ENCODE results near the gene XKRX.

XKRX gene

DNA sequence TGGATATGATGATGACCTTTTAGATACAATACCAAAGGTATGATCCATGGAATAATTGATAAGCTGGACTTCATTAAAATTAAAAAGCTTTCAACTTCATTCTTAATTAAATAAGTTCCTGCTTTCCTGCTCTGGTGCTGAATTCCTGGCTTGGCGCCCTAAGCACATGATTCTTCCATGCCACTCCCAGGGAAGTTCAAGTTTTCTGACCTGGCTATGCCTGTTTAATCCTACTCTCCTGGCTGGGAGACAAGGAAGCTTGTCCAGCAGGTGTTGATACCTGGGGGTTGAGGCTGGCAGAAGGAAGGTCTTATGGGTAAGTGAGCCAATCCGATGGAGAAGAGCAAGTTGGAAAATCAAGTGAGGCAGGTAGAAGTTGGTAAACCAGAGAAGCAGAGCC lies 24.3 kb downstream of the XKRX start:
- no peaks in the 10 kb centered on the region for H3K36me3 ChIP-seq (ENCODE audit: control insufficient read depth in 1 of 2, insufficient read depth in 2 of 2, low read length in 2 of 2)
- no peak overlapping the region for H3K9ac ChIP-seq (ENCODE audit: low read depth in 1 of 2, low read length in 2 of 2)
- no peak overlapping the region for H3K4me3 ChIP-seq (ENCODE audit: low read depth in 1 of 2, low read length in 2 of 2)
- no peaks in the 10 kb centered on the region for H3K27me3 ChIP-seq (ENCODE audit: control insufficient read depth in 1 of 2, insufficient read depth in 2 of 2, low read length in 2 of 2)
- H3K9me3 ChIP-seq (ENCODE audit: control insufficient read depth in 1 of 2, low read length in 2 of 2), result no peaks in the 10 kb centered on the region
- H3K4me1 ChIP-seq (ENCODE audit: control insufficient read depth in 1 of 2, insufficient read depth in 2 of 2, low read length in 2 of 2), result no peaks in the 10 kb centered on the region
- no peak overlapping the region for H3K27ac ChIP-seq (ENCODE audit: low read depth, low read length)

DNA sequence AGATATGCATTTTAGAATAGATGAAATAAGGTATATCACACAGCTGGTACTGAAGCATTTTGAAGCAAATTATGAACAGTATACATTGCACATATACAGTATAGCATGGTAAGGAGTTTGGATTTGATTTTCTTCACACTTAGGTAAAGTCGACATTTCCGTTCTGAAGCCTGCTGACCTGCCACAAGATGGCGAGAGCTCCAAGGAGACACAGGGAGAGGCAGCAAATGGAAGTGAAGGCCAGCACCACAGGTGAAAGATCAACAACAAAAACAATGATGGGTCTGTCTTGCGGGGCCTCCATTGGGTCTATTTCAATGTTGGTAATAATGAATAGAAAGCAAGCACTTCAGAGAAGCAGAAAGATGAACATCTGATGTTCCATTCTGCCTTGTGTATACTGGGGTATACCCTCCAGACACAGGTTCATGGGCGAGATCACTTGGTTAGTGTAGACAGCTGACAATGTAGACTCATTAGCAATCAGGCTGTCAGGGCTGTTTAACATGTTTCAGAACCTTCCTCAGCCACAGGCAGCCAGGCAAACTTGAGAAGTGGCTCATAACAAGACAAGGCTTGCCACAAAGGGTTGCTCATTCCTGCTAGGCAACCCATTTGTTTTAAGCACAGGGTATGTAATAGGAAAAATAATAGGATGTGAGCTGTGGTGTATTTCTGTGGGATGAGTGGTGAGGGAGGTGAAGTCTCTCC lies 33.2 kb downstream of the XKRX start:
- Histone ChIP-seq H3K9me3 (ENCODE audit: control insufficient read depth in 1 of 2, low read length in 2 of 2) (no peaks in the 10 kb centered on the region), H3K9ac (ENCODE audit: low read depth in 1 of 2, low read length in 2 of 2) (no peak overlapping the region), H3K4me3 (ENCODE audit: low read depth in 1 of 2, low read length in 2 of 2) (no peak overlapping the region), H3K36me3 (ENCODE audit: control insufficient read depth in 1 of 2, insufficient read depth in 2 of 2, low read length in 2 of 2) (no peaks in the 10 kb centered on the region), H3K4me1 (ENCODE audit: control insufficient read depth in 1 of 2, insufficient read depth in 2 of 2, low read length in 2 of 2) (no peaks in the 10 kb centered on the region), H3K27ac (ENCODE audit: low read depth, low read length) (no peak overlapping the region), H3K27me3 (ENCODE audit: control insufficient read depth in 1 of 2, insufficient read depth in 2 of 2, low read length in 2 of 2) (no peaks in the 10 kb centered on the region)

DNA sequence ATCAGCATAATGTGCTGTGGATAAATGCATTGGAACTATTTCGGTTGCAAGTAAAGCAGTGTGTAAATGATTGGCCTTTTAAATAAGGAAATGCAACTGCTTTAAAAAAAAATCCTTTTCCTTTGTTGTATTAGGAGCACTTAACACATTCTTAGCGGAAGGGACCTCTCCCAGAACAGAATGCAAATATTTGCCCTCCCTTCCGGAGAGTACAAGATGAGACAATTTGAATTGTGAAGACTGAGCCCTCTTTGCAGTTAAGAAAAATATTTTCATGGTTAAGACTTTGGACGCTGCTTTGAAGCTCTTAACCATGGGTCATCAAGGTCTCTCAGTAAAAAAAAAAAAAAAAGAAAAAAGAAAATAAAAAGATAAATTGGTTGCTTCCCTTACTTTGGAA lies 45.1 kb downstream of the XKRX start:
- H3K9ac ChIP-seq (ENCODE audit: low read depth in 1 of 2, low read length in 2 of 2), result no peak overlapping the region
- no peaks in the 10 kb centered on the region for H3K27me3 ChIP-seq (ENCODE audit: control insufficient read depth in 1 of 2, insufficient read depth in 2 of 2, low read length in 2 of 2)
- no peaks in the 10 kb centered on the region for H3K4me1 ChIP-seq (ENCODE audit: control insufficient read depth in 1 of 2, insufficient read depth in 2 of 2, low read length in 2 of 2)
- no peak overlapping the region for H3K27ac ChIP-seq (ENCODE audit: low read depth, low read length)
- H3K36me3 ChIP-seq (ENCODE audit: control insufficient read depth in 1 of 2, insufficient read depth in 2 of 2, low read length in 2 of 2), result no peaks in the 10 kb centered on the region
- H3K4me3 ChIP-seq (ENCODE audit: low read depth in 1 of 2, low read length in 2 of 2), result no peak overlapping the region
- no peaks in the 10 kb centered on the region for H3K9me3 ChIP-seq (ENCODE audit: control insufficient read depth in 1 of 2, low read length in 2 of 2)

DNA sequence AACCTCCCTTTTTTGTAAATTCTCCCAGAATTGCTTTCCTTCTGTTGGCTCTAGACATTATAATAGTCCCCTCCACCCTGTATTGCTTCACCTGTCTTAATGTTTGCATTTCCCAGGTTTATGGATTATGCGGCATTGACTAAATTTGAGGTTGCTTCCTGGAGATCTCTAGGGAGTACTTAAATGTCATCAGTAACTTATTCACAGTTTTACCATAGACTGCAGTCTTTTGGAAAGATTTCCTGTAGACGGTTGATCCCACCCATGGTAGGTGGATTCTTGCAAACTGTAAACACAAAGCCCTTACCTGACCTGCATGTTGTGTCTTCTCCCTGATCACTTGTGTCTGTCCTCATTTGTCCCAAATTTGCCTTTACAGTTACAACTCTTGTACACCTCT lies 48.3 kb downstream of the XKRX start:
- no peaks in the 10 kb centered on the region for H3K27me3 ChIP-seq (ENCODE audit: control insufficient read depth in 1 of 2, insufficient read depth in 2 of 2, low read length in 2 of 2)
- H3K9ac ChIP-seq (ENCODE audit: low read depth in 1 of 2, low read length in 2 of 2), result no peak overlapping the region
- H3K4me3 ChIP-seq (ENCODE audit: low read depth in 1 of 2, low read length in 2 of 2), result no peak overlapping the region
- no peak overlapping the region for H3K27ac ChIP-seq (ENCODE audit: low read depth, low read length)
- no peaks in the 10 kb centered on the region for H3K4me1 ChIP-seq (ENCODE audit: control insufficient read depth in 1 of 2, insufficient read depth in 2 of 2, low read length in 2 of 2)
- H3K36me3 ChIP-seq (ENCODE audit: control insufficient read depth in 1 of 2, insufficient read depth in 2 of 2, low read length in 2 of 2), result no peaks in the 10 kb centered on the region
- no peaks in the 10 kb centered on the region for H3K9me3 ChIP-seq (ENCODE audit: control insufficient read depth in 1 of 2, low read length in 2 of 2)

DNA sequence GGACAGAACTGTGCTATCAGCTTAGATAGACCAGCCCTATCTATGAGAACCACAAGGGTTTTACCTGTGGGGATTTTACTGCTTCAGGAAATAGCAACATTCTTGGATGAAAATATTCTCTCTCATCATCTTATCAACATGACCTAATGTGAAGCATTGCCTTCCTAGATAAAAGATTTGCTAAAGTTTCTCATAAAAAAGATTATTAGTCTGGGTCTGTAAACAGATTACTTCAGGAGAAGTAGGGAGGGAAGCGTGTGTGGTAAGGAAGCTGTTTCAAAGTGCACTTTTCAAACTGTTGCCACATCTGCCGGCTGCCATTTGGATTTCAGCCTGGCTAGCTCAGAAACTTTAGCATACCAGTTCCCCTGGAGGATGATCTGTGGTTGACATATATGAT lies 54.4 kb downstream of the XKRX start, which contains the start of gene NOX1:
Gene NOX1, minus strand, starts transcription at position 35 of the 400 bp plus-strand sequence. CDS start 220 bp downstream, outside the sequence.
- Histone ChIP-seq H3K27me3 (ENCODE audit: control insufficient read depth in 1 of 2, insufficient read depth in 2 of 2, low read length in 2 of 2) (no peaks in the 10 kb centered on the region), H3K9me3 (ENCODE audit: control insufficient read depth in 1 of 2, low read length in 2 of 2) (no peaks in the 10 kb centered on the region), H3K4me3 (ENCODE audit: low read depth in 1 of 2, low read length in 2 of 2) (no peak within 1 kb of the TSS), H3K9ac (ENCODE audit: low read depth in 1 of 2, low read length in 2 of 2) (no peak within 1 kb of the TSS), H3K36me3 (ENCODE audit: control insufficient read depth in 1 of 2, insufficient read depth in 2 of 2, low read length in 2 of 2) (no peaks in the 10 kb centered on the region), H3K4me1 (ENCODE audit: control insufficient read depth in 1 of 2, insufficient read depth in 2 of 2, low read length in 2 of 2) (no peaks in the 10 kb centered on the region), H3K27ac (ENCODE audit: low read depth, low read length) (no peak within 1 kb of the TSS)

DNA sequence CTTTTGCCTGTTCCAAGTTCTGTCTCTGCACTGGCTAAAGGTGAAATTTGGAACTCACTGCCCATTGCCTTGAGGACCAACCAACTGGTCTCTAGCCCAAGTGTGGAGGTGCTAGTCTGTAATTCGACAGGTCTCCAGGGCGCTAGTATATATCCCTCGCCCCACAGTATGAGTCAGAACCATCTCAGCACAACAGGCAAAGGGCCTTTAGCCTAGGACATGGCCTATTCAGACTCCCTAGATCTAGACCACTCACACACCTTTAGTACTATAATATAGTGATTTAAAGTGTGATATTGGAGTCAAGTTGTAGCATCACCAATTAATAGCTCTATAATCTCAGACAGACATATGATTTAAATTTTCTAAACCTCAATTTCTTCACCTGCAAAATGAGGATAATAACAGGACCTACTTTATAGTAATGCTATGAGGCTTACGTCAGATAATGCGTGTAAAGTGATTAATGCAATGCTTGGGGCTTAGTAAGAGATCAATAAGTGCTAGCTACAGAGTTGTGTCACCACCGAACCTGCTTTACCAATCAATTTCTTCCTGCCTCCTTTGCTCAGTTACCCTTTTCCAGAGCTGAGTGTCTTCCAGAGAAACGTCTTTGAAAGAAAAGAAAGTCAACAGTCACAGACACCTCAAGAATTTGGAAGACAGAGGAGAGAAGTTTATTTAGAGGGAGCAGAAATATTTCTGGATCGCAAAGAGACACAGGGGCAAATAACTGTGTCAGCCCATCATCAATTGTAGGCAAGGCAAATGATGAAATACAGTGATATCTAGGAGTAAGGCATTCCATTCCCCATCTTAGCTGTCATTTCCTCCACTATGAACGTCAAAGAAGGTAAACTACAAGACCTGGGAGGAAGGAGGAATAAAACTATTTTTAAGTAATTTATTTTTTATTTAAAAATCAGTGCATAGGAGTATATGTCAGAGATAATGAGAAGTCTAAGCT lies 56.8 kb downstream of the XKRX start:
- H3K9ac ChIP-seq (ENCODE audit: low read depth in 1 of 2, low read length in 2 of 2), result no peak overlapping the region
- H3K9me3 ChIP-seq (ENCODE audit: control insufficient read depth in 1 of 2, low read length in 2 of 2), result no peaks in the 10 kb centered on the region
- H3K4me3 ChIP-seq (ENCODE audit: low read depth in 1 of 2, low read length in 2 of 2), result no peak overlapping the region
- H3K27me3 ChIP-seq (ENCODE audit: control insufficient read depth in 1 of 2, insufficient read depth in 2 of 2, low read length in 2 of 2), result no peaks in the 10 kb centered on the region
- no peaks in the 10 kb centered on the region for H3K4me1 ChIP-seq (ENCODE audit: control insufficient read depth in 1 of 2, insufficient read depth in 2 of 2, low read length in 2 of 2)
- H3K36me3 ChIP-seq (ENCODE audit: control insufficient read depth in 1 of 2, insufficient read depth in 2 of 2, low read length in 2 of 2), result no peaks in the 10 kb centered on the region
- no peak overlapping the region for H3K27ac ChIP-seq (ENCODE audit: low read depth, low read length)

DNA sequence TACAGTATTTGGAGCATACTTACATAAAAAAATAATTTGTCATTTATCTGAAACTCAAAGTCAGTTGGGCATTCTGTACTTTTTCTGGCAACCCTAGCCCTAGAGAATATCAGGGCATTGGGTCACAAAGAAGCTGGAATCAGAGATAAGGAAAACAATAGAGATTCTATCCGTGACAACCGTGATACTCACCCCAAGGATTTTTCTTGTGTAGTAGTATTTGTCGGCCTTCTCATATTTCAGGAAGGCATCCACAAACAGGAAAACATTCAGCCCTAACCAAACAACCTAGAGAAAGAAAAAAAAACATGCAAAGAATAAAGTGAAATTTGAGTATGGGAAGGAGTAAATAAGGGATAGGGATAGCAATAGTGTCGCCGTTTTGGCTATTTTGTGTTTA lies 58.2 kb downstream of the XKRX start:
- Histone ChIP-seq H3K36me3 (ENCODE audit: control insufficient read depth in 1 of 2, insufficient read depth in 2 of 2, low read length in 2 of 2) (no peaks in the 10 kb centered on the region), H3K9ac (ENCODE audit: low read depth in 1 of 2, low read length in 2 of 2) (no peak overlapping the region), H3K9me3 (ENCODE audit: control insufficient read depth in 1 of 2, low read length in 2 of 2) (no peaks in the 10 kb centered on the region), H3K4me1 (ENCODE audit: control insufficient read depth in 1 of 2, insufficient read depth in 2 of 2, low read length in 2 of 2) (no peaks in the 10 kb centered on the region), H3K27me3 (ENCODE audit: control insufficient read depth in 1 of 2, insufficient read depth in 2 of 2, low read length in 2 of 2) (no peaks in the 10 kb centered on the region), H3K27ac (ENCODE audit: low read depth, low read length) (no peak overlapping the region), H3K4me3 (ENCODE audit: low read depth in 1 of 2, low read length in 2 of 2) (no peak overlapping the region)

DNA sequence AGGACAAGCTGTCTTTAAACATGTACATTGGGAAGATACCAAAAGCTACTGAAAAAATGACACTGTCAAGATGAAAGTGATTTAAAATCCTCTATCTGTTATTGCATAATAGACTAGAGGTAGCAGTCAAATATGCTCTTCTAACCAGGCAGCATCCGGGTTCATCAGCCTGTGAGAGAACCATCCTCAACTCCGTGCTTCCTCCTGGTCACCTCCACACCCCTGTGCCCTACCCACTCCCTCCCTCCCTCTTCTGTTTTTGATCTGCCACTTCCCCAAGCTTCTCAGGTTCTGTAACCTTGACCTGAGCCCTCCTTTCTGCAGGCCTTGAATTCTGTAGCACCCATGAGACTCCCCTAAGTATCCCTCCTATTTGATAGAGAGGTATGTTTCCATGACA lies 60.4 kb downstream of the XKRX start:
- Histone ChIP-seq H3K9me3 (ENCODE audit: control insufficient read depth in 1 of 2, low read length in 2 of 2) (no peaks in the 10 kb centered on the region), H3K9ac (ENCODE audit: low read depth in 1 of 2, low read length in 2 of 2) (no peak overlapping the region), H3K4me3 (ENCODE audit: low read depth in 1 of 2, low read length in 2 of 2) (no peak overlapping the region), H3K4me1 (ENCODE audit: control insufficient read depth in 1 of 2, insufficient read depth in 2 of 2, low read length in 2 of 2) (no peaks in the 10 kb centered on the region), H3K27me3 (ENCODE audit: control insufficient read depth in 1 of 2, insufficient read depth in 2 of 2, low read length in 2 of 2) (no peaks in the 10 kb centered on the region), H3K27ac (ENCODE audit: low read depth, low read length) (no peak overlapping the region), H3K36me3 (ENCODE audit: control insufficient read depth in 1 of 2, insufficient read depth in 2 of 2, low read length in 2 of 2) (no peaks in the 10 kb centered on the region)

DNA sequence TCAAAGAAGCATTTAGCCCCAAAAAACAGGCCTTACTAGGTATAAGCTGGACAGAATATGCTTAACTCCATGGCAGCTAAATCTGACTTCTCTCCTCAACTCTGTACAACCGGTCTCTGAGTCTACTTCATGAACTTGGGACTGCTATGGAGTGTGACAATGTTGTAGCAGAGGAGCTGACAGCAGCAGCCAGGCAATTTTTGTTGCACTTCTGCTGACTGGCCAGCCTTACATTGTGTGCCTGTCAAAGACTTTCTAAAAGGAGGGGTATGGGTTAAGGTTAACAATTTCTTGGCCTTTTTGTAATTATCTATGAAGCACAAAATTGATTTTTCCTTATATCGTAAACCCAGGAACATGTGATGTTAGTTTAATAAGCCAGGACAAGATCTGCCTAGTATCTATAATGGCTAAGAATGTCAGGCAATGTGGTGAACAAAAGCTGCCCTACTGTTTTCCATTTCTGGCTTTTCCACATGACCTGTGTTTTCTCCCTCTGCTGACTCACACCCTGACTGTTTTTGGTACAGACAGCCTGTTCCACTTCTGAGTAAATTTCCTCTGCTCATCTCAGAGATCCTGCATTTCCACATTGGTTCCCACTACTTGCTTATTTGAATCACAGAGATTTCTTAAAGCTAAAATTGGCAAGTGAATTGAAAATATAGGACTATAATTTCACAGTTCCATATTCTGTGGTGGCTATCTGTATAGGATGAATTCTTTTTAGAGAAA lies 63.9 kb downstream of the XKRX start:
- H3K9ac ChIP-seq (ENCODE audit: low read depth in 1 of 2, low read length in 2 of 2), result no peak overlapping the region
- no peaks in the 10 kb centered on the region for H3K27me3 ChIP-seq (ENCODE audit: control insufficient read depth in 1 of 2, insufficient read depth in 2 of 2, low read length in 2 of 2)
- H3K4me3 ChIP-seq (ENCODE audit: low read depth in 1 of 2, low read length in 2 of 2), result no peak overlapping the region
- H3K36me3 ChIP-seq (ENCODE audit: control insufficient read depth in 1 of 2, insufficient read depth in 2 of 2, low read length in 2 of 2), result no peaks in the 10 kb centered on the region
- H3K9me3 ChIP-seq (ENCODE audit: control insufficient read depth in 1 of 2, low read length in 2 of 2), result no peaks in the 10 kb centered on the region
- H3K27ac ChIP-seq (ENCODE audit: low read depth, low read length), result no peak overlapping the region
- H3K4me1 ChIP-seq (ENCODE audit: control insufficient read depth in 1 of 2, insufficient read depth in 2 of 2, low read length in 2 of 2), result no peaks in the 10 kb centered on the region
